Occipital lobe (tissue), 2 donors: Measurements from ENCODE around the gene LCN10. TPM values are rescaled to one million over a fixed set of nuclear protein-coding genes. Genes with fewer than 3 reads are reported as not detected.

ENCODE experiments used
- DNase-seq: peaks from one replicate; lab custom pipeline; 2025; lab: John Stamatoyannopoulos, UW
- total RNA-seq: library from RNA; depleted of rRNA; stranded (reverse); fragments of >200 nt; gene quantifications from one replicate; pipeline ENCODE4 v1.2.3, GENCODE V29; 2014

The LCN10 gene
- total RNA-seq, 1 donor from 2014 or later, result not detected

DNA sequence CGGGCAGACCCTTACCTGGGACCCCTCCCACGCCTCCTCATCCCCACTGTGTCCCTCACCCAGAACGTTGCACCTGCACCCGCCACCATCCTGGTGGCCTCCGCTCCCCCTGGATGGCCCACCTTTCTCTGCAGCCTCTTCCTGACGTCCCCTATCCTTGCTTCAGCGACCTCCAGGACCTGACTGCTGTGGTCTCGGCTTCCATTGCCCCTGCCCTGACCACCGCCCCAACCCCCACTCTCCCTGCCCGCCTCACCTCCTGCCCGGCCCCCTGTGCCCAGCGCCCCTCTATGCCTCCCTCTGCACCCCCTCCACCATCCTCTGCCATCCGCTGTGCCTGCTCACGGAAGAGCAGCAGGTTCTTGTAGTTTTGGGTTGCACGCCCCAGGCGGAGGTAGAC is 2.2 kb downstream of the LCN10 start:
- no peak for DNase-seq

DNA sequence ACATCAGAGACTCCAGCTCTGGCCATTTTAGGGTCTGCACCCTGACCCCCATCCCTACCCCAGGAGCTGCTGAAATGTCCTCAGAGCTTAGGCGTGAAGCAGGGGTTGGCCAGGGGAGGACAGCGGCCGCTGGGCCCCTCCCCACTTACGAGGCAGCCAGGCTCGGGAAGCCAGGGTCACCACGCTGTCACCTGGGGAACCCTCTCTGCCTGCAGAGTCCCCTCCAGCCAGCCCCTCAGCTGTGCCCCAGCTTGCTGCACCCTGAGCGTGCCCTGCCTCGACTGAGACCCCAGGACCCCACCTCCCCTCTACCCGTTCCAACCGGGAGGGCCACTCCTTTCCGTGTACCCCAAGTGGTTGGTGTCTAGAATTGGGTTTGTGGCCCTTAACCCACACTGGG is 2.7 kb downstream of the LCN10 start:
- DNase-seq, result no peak

DNA sequence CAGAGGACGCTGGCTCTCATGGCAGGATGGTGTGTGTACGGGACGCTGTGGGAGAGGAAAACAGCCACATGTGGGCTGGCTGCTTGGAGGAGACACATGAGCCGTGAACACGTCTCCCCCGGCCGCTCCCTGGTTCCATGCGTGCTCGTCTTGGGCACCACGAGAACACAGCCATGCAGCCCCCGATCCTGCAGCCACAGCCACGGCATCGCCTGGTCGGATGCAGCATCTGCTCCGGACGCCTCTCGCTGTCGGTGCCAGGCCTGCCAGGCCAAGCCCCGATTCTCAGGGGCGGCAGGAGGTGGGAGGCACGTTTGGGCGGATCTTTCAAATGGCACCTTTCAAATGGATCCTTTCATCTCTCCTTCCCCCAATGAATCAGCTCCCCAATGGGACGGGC is 3.2 kb downstream of the LCN10 start:
- no peak for DNase-seq

DNA sequence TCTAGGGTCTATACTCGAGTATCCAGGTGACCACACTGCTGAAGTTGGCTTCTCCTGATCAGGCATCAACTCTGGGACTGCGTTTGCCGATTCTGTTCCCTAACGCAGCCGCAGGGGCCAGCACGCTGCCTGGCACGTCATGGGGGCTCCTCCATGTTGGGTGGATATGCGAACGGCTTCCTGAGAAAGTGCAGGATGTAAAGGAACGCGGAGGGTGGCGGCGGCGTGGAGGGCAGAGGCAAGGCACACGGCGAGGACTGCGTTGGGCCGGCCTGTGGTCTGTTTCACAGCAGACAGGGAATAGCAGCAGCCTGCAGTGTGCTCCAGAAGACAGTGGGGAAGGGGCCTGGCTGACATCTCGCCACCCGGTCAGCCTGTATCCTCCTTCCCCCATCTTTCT is 3.8 kb downstream of the LCN10 start:
- no peak for DNase-seq

DNA sequence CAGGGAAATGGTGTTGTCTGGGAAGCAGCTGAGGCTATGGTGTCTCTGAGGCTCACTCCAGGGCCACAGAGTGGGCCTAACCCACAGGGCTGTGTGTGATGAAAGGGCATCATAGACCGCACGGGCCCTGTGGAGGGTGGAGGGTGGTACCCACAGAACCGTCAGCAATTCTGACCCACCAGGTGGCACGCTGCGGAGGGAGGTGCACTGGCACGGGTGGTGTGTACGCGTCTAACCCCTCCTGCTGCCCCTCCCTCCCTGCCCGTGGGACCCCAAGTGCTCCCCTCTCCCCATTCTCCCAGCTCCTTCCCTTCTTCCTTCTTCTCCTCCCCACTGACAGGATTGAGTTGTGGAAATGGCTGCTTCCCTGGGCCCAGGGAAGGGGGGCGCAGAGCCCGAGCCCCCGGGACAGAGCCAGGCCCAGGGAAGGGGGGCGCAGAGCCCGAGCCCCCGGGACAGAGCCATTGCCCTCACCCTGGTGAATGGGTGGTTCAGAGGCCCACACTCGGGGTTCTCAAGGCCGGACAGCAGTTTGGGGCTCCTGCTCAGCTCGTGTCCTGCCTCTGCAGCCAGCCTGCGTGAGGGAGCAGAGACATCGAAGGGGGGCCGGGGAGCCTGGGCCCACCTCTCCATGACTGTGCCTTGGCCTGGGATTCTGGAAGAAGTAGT is 6.8 kb downstream of the LCN10 start:
- no peak for DNase-seq

DNA sequence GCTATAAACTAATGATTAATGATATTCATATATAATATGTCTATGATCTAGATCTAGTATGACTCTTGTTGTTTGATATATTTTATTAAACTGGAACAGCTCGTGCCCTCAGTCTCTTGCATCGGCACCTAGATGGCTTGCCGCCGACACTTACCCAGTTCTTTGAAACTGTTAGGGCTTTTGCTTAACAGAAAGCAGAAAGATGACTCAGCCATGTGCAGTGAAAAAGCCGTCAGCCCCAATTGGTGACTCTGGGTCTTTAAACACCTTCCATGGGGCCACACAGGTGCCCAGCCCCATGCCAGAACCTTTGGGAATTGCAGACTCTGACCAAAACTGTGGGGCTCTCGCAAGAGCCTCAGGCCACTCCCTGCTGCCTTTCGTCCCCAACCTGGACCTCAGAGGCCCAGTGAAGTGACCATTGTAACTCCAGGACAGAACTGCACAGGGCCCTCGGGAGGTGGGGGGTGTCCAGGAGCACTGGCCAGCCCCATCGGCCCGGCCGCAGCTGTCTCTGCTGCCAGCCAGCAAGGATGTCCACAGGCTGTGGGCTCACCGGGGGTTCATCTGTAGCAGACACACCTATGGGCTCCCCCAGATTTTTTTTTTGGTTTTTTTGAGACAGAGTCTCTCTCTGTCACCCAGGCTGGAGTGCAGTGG is 7.8 kb downstream of the LCN10 start:
- no peak for DNase-seq

DNA sequence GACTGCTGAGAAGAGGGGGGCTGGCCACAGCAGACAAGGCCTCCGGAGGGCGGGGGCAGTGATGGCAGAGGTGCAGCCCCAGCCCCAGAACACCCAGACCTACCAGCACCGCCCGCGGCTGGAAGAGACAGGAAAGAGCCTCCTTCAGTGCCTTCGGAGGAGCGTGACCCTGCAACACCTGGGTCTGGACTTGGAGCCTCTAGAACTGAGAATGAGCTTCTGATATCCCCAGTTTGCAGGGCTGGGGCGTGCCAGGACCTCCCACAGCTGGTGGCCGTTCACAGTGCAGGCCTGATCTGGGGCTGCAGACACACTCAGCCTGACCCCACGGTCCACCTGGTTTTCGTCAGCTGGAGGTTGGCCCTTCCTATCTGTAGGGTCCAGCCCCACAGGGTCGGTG is 9.1 kb downstream of the LCN10 start:
- no peak for DNase-seq

DNA sequence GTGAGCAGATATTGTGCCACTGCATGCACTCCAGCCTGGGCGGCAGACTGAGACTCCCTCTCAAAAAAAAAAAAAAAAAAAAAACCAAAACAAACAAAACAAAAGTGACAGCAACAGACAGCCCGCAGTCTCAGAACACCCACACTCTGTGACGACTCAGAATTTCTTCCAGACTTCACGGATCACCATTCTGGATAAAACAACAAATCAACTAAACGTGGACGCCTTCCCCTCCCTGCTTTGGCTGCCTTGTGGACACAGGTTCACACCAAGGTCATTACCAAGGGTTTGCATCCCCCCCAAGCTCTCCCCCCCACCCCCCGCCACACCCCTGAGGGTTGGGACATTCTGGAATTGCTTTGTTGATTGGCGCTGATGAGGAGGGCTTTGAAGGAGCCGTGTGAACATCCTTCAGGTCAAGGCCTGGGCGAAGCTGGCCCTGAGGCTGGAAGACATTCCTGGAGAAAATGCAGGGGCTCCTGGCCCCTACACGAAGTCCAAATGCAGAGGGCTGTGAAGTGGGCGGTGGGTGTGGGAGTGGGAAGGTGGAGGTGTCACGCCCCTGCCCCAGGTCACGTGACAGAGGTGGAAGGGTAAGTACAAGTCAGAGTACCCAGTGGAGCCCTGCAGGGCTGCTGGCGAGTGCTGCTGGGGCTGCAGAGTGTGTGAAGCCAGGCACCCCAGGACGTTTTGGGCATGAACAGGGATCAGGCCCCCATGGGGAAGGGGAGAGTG is 10.1 kb downstream of the LCN10 start:
- DNase-seq, result no peak

DNA sequence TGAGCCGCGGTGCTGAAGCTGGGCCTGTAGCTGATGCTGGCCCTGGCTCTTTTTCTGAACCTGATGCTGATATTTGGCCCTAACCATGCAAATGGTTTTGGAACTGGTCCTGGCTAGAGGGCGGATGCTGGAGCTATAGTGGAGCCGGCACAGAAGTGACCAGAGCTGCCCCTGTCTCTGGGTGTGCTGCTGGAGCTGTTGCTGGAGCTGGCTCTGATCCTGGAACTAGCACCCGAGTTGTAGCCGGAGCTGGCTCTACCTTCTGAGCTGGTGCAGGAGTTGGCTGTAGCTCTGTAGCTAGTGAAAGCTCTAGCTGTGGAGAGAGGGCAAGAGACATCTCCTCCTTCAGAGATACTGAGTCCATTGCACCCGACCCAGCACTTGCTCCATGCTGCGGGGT is 12.8 kb downstream of the LCN10 start:
- no peak for DNase-seq

DNA sequence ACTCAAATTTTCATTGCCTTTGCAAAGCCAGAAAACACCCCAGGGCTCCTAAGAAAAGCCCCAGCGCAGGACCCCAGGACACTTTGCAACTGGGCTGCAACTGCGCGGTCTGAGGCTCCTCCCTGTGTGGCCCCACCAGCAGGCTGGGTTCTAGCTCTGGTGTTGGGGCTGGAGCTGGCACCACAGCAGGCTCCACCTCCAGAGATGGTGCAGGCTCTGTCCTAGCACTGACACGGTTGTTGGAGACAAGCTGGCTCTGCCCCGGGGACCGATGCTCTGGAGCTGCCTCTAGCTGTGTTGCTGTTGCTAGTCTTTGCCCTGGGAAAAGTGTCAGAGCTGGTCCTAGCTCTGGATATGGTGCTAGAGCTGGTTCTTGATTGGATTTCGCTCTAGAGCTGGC is 13.6 kb downstream of the LCN10 start:
- no peak for DNase-seq

DNA sequence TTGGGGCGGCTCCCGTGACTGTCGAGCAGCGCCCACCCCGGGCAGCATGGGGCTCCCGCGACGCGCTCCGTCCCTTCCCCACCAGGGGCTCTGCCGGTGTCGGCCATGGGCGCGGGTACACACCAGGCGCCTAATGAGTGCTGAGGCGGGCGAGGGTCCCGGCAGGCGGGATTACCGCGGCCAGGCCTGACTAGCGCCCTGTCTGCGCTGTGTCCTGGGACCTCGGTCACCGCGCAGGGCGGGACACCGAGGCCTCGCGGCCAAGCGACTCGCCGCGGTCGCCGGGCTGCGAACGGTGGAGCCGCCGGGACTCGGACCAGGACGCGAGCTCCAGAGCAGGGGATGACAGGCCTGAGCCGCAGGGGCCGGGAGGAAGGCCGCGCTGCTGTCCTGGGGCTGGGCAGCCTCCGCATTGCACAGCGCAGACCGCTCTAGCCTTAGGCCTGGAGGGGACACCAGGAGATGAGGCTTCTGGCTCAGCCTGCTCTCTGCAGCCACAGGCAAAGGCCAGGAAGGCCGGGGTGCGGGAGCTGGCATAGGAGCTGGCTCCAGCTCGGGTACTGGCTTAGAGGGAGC is 14.1 kb downstream of the LCN10 start:
- DNase-seq, result no peak

DNA sequence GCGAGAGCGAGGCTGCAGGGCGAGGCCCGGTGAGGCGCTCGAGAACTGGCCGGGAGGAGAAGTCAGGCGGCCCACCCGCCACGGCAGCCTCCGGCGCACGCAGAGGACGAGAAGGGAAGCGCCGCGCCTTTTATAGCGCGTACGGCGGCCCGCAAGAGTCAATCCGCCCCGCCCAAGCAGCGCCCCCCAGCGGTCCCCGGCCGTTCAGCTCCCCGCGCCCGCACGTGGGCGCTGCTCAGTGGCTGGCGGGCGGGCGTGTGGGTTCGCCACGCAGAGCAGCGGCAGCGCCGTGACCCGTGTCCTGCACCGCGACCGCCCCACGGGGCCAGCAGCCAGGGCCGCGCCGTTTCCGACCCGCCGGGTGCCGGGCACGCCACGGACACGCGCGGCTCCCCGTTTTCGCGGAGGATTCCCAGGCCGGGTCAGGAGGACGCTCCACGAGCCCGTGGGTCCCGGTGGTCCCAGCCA is 14.6 kb downstream of the LCN10 start:
- DNase-seq, result peak; percentile 74

DNA sequence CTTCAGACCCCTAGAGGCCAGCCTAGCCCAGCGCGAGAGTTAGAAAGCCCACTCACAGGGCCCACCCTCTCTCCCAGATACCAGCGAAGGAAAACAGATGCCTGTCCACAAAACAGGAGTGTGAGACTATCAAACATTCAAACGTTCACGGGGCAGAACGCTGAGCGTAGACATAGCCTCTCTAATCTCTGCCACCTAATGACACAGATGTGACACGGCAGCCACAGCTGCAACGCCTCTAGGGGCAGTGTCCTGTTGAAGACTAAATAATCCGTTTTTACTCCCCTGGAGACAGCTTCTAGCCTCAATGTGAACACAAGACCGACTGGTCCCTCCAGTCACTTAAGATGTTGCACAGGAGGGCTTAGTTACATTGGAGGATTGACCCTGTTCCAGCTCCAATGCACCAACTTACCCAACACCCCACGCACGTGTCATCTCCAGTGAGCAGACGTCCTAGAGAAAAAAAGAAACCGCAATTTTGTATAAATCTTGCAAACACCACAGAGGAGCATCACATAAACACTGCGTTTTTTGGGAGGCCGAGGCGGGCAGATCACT is 16.0 kb downstream of the LCN10 start:
- no peak for DNase-seq

DNA sequence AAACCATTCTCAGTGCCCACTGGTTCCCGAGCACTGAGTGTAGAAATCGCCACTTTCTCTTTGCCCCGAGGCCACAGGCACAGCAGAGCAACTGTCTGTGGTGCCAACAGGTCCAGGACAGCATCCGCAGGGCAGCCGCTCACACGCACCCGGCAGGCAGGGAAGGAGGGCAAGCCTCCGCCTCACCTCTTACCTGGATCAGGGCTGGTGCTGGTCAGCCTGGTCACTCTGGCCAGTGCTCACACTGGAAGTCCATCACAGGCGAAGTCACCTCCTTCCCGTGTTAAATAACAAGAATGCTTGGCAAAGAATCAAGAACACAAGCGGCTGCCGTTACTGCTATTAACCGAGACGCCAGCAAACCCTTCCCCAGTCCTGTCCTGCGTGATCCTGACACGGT is 16.6 kb downstream of the LCN10 start:
- no peak for DNase-seq

DNA sequence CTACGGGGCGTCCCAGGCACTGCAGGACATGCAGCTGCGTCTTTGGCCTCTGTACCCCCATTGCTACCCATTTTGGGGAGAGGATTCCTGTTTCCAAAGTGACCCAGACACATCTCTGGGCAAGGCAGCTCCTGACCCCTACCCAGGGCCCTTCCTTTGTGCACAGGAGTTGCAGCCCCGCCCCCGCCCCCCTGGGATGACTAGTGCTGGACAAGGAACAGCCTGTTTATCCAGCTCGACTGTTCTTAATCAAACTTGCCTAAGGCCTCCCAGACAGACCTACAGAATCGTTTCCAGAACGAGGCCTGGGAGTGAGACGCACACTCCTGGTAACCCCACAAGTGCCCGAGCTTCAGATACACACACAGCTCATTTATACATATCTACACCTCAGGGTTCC is 17.1 kb downstream of the LCN10 start:
- DNase-seq, result no peak

DNA sequence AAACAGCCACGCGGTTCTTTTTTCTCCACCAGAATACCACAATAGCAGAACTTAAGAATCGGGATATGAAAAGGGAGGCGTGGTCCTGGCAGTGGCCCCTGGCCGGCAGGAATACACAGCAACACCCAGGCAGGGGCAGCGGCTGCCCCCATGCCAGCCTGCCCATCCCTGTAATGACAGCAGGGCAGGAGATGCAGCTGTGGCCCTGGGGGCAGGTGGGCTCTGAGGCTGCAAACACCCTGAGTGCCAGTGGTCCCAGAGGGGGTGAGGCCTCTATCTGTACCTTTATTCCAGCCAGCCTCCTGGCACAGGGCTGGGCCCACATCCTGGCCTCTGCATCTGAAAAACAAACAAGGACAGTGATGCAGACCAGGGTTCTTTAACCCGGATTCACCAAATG is 18.0 kb downstream of the LCN10 start:
- DNase-seq, result no peak

DNA sequence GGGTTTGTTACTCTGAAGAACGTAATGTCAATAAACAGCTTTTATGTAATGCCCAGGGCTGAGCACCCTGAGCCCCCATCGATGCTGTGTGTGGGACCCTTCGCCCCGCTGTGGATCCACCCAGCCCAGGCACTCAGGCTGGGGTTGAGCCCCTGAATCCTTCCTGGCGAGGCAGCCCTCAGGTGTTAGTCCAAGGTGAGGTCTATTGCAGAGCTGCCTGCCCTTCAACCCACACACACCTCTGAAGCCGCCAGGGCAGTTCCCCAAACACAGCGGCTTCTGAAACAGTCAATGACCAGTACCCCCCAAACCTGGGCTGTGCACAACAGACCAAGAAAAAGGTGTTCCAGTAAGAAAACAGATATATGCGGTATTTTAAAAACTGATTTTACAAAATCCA is 18.8 kb downstream of the LCN10 start:
- no peak for DNase-seq

DNA sequence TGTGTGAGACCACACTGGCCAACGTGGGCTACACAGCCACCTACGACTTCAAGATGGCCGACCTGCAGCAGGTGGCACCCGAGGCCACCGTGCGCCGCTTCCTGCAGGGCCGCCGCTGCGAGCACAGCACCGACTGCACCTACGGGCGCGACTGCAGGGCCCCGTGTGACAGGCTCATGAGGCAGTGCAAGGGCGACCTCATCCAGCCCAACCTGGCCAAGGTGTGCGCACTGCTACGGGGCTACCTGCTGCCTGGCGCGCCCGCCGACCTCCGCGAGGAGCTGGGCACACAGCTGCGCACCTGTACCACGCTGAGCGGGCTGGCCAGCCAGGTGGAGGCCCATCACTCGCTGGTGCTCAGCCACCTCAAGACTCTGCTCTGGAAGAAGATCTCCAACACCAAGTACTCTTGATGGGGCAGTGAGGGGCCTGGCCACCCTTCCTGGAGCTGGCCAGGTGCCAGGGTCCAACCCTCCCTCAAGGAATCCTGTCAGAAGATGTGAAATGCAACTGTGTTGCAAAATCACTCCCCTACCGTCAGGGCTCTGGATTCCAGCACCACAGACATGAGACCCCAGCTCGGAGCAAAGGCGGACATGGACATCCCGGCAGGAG is 19.3 kb downstream of the LCN10 start:
- no peak for DNase-seq

DNA sequence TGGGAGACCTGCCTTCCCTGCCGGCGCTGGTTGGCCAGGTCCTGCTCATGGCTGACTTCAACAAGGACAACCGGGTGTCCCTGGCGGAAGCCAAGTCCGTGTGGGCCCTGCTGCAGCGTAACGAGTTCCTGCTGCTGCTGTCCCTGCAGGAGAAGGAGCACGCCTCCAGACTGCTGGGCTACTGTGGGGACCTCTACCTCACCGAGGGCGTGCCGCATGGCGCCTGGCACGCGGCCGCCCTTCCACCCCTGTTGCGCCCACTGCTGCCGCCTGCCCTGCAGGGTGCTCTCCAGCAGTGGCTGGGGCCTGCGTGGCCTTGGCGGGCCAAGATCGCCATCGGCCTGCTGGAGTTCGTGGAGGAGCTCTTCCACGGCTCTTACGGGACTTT is 19.8 kb downstream of the LCN10 start:
- DNase-seq, result no peak

DNA sequence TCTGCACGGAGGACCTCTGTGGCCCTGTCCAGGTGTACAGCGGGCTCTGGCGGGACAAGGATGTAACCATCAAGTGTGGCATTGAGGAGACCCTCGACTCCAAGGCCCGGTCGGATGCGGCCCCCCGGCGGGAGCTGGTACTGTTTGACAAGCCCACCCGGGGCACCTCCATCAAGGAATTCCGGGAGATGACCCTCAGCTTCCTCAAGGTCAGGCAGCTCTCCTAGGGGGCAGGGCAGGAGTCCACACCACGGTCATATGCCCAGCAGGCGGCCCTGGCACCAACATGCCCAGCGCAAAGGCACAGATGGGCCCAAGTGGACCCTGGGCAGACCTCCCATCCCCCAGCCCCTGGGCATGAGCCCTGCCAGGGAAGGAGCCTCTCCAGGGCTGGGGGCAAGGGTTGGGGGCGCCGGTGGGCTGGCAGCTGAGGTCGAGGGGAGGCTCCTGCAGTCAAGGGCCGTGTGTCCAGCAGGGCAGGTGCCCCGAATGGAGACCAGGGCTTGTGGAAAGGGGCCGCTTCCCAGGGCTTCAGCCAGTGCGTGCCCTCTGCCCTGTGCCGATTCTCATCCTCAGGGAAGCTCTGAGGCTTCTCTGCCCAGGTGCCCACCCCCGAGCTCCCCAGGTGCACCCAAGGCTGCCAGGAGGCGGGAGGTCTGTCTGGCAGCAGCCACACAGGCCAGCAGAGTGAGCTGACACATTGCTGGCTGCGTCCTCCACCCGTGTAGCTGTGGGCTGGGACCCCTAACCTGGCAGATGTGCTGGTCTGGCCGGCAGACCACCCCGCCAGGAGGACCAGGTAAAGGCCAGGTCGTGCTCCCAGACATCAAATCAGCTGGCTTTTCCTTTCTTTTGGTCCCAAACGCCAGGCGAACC is 20.4 kb downstream of the LCN10 start:
- DNase-seq, result no peak
